Mucosa of gallbladder (tissue), 1 donor: ENCODE data around the gene ATL1. TPM values are rescaled to one million over a fixed set of nuclear protein-coding genes. Genes with fewer than 3 reads are reported as not detected.

Experiments used
- total RNA-seq: library from RNA; stranded (reverse); gene quantifications from one replicate; pipeline ENCODE4 v1.2.1, GENCODE V29; 2021
- donor health status: DM: no; HTN: no; CAD: no.

The ATL1 gene
- total RNA-seq, 1 donor from 2014 or later = 7.2 TPM

Other genes starting within 250 kb of the ATL1 start
- 7.7 TPM for gene L2HGDH, start 247.9 kb upstream of the ATL1 start, total RNA-seq
- gene DMAC2L, start 247.8 kb upstream of the ATL1 start, total RNA-seq = 15.9 TPM
- gene CDKL1, start 163.3 kb upstream of the ATL1 start, total RNA-seq = 9.4 TPM
- 50.9 TPM for gene MAP4K5, start 27.6 kb upstream of the ATL1 start, total RNA-seq
- 24.1 TPM for gene SAV1, start 108.2 kb downstream of the ATL1 start, total RNA-seq